Heart left ventricle (tissue), 16 donors: ENCODE data around the gene NINJ2. TPM values are rescaled to one million over a fixed set of nuclear protein-coding genes. Genes with fewer than 3 reads are reported as not detected.
A peak's percentile ranks its signal among the peaks of the same experiment; 100 is the strongest.

Source experiments
- ATAC-seq, 4 donors: fragments of 200-7000 bp; cut with Tn5 transposase; one replicate each; pipeline ENCODE4 v1.9.1; 2020 to 2022; ENCODE audit warnings: moderate library complexity in 4 of 4, mild to moderate bottlenecking in 3 of 4, moderate number of reproducible peaks in 1 of 4
- DNase-seq, 5 donors: peaks; one replicate each; pipeline ENCODE4 v3.0.0-alpha.2; 2020
- H3K27ac ChIP-seq, 12 donors: fragments of 200-600 bp; sonication (generic) in 4 of 12; one replicate each; pipeline versions ENCODE4 v1.5.0 to v1.8.0; 2016 to 2022; ENCODE audit warnings: mild to moderate bottlenecking in 2 of 12
- H3K27me3 ChIP-seq, 9 donors: fragments of 200-600 bp; sonication (generic) in 2 of 9; one replicate each; pipeline versions ENCODE4 v1.5.1 to v1.8.0; 2016 to 2022; ENCODE audit warnings: mild to moderate bottlenecking in 3 of 9
- H3K36me3 ChIP-seq, 9 donors: fragments of 200-600 bp; sonication (generic) in 2 of 9; one replicate each; pipeline versions ENCODE4 v1.5.0 to v1.8.0; 2018 to 2022; ENCODE audit warnings: mild to moderate bottlenecking in 2 of 9
- H3K4me1 ChIP-seq, 12 donors: fragments of 200-600 bp; sonication (generic) in 4 of 12; one replicate each; pipeline versions ENCODE4 v1.5.0 to v1.8.0; 2016 to 2022; ENCODE audit warnings: mild to moderate bottlenecking in 3 of 12
- H3K4me3 ChIP-seq, 12 donors: fragments of 200-600 bp; sonication (generic) in 4 of 12; one replicate each; pipeline versions ENCODE4 v1.5.0 to v1.8.0; 2017 to 2022; ENCODE audit warnings: mild to moderate bottlenecking in 9 of 12, moderate library complexity in 4 of 12
- H3K9me3 ChIP-seq, 12 donors: fragments of 200-600 bp; sonication (generic) in 4 of 12; one replicate each; pipeline versions ENCODE4 v1.5.0 to v1.8.0; 2016 to 2022; ENCODE audit warnings: mild to moderate bottlenecking in 1 of 12
- CTCF ChIP-seq, 12 donors: fragments of 200-600 bp; sonication (generic) in 4 of 12; IDR thresholded peaks; one replicate each; pipeline versions ENCODE4 v1.5.0 to v1.8.0; 2018 to 2022; ENCODE audit warnings: antibody characterized with exemption in 12 of 12, mild to moderate bottlenecking in 5 of 12
- POLR2A ChIP-seq, 2 donors: fragments of 450-650 bp; IDR thresholded peaks; one replicate each; pipeline ENCODE4 v1.6.1; 2017; ENCODE audit warnings: antibody characterized with exemption in 2 of 2, mild to moderate bottlenecking in 2 of 2, moderate library complexity in 2 of 2
- WGBS, 4 donors: extraction: QIAGEN DNeasy Blood & Tissue Kit in 2 of 4; methylation state at CpG; one replicate each; pipeline versions ENCODE4 v1.1.5 to v1.1.7; 2013 to 2018; 5-methylcytosine and 5-hydroxymethylcytosine counted together
- intact Hi-C, 10 donors: fragments of 100-400 bp; cut with DNase I; formaldehyde crosslinking; loops; one replicate each; pipeline versions ENCODE4 v1.11.1 to v1.14.2; 2022
- polyA plus RNA-seq, 2 donors: library from polyadenylated mRNA; stranded (reverse); fragments of 200-250 nt; gene quantifications; one replicate each; pipeline ENCODE4 v1.2.3, GENCODE V29; 2013
- total RNA-seq, 9 donors: library from RNA; depleted of rRNA in 2 of 9; stranded (reverse); fragments of >200 nt in 2 of 9; fragmentation: NEBNext Ultra II Directional in 3 of 9; extraction: Animal tissue kit (Norgen Biotek cat#: 25700) in 3 of 9; gene quantifications; one replicate each; pipeline versions ENCODE4 v1.1.0 to v1.2.4, GENCODE V29; 2016 to 2023
- donor health status: ischemic (EF 13 %, LVEDD 7.1; RV severe dilation, severe dysfunction).
- donor health status: healthy with polysubstance abuse.
- donor health status: DM: no; HTN: yes; CAD: no.
- donor health status: DM: no; HTN: no; CAD: no.
- donor health status: ischemic (EF 25% LVEDD 6.9; RV normal size, moderate dysfunction).
- donor health status: ischemic (EF 25% LVEDD 5.7; RV mildly dilated, moderate dysfunction).
- donor health status: healthy.
- donor health status: DM: yes; HTN: yes; CAD: no.
- donor health status: ischemic (EF 35%, LVEDD 5.7; RV mildly dilated, moderate dysfunction).
- donor health status: nonischemic (EF 11% LVEDD 7.7; RV severe dilation, severe dysfunction).
- donor health status: DM: yes; HTN: yes; CAD: no.
- donor health status: PGD.
- donor health status: ischemic (EF 29% LVEDD 5.4; RV normal size, mild dysfunction).
- donor health status: nonischemic (EF 23%, LVEDD 6.1; RV moderate dilation, normal function).

The NINJ2 gene
- total and polyA plus RNA-seq, 11 donors: 2.8 to 15.0 (median 5.2) TPM

- H3K36me3 ChIP-seq: no peaks in the 10 kb centered on the region
- ATAC-seq (no peak), DNase-seq (no peak)
- peak overlapping the region; percentile 51 to 91 (median 82) for H3K27ac ChIP-seq
- no peak overlapping the region for H3K4me3 ChIP-seq
- no peaks in the 10 kb centered on the region for H3K27me3 ChIP-seq
- H3K4me1 ChIP-seq: peaks cover 5 to 73% (median 47%) of the 10 kb centered on the region in 12 donors
- intact Hi-C loops: loop anchor here in 2 of 10 donors (5.0 kb wide), 1 partner anchor 50 kb away; no protein-coding TSS in a partner anchor
- no peaks in the 10 kb centered on the region for H3K9me3 ChIP-seq
- 90 to 95% (median 92%) methylated on average over 4 of the region's 4 CpGs for WGBS, 4 donors
- TF ChIP-seq CTCF (IDR thresholded peaks at IDR 0.05) (no peak), POLR2A (IDR thresholded peaks at IDR 0.05) (no peak)
Measured at GRCh38 chr12:627285-627684, 36.0 kb downstream of the NINJ2 start.

GRCh38 chr12:625998-626397 lies 37.2 kb downstream of the NINJ2 start:
- intact Hi-C loops: loop anchor here in 2 of 10 donors (5.0 kb wide), 1 partner anchor 49 kb away; no protein-coding TSS in a partner anchor
- 72 to 82% (median 78%) methylated on average over 3 of the region's 3 CpGs for WGBS, 4 donors
- peak in 3 of 4 donors; percentile 33 to 66 (median 55) for ATAC-seq

GRCh38 chr12:623865-624372 lies 39.3 kb downstream of the NINJ2 start:
- DNase-seq (no peak), ATAC-seq (no peak)
- intact Hi-C loops: no loop called here
- no peaks in the 10 kb centered on the region for H3K36me3 ChIP-seq
- H3K27me3 ChIP-seq: no peaks in the 10 kb centered on the region
- no peak overlapping the region for H3K4me3 ChIP-seq
- TF ChIP-seq CTCF (IDR thresholded peaks at IDR 0.05) (no peak), POLR2A (IDR thresholded peaks at IDR 0.05) (no peak)
- 85 to 91% (median 87%) methylated on average over 4 of the region's 4 CpGs for WGBS, 4 donors
- peaks cover 5 to 70% (median 44%) of the 10 kb centered on the region in 12 donors for H3K4me1 ChIP-seq
- no peaks in the 10 kb centered on the region for H3K9me3 ChIP-seq
- peak overlapping the region; percentile 55 to 91 (median 76) for H3K27ac ChIP-seq

More at GRCh38 chr12:625998-626397, 37.2 kb downstream of the NINJ2 start:
- Histone ChIP-seq H3K4me1 (peaks cover 5 to 70% (median 40%) of the 10 kb centered on the region in 12 donors), H3K36me3 (no peaks in the 10 kb centered on the region), H3K9me3 (no peaks in the 10 kb centered on the region), H3K27ac (peak overlapping the region in 11 of 12 donors; percentile 7 to 90 (median 44)), H3K27me3 (no peaks in the 10 kb centered on the region), H3K4me3 (no peak overlapping the region)
- TF ChIP-seq CTCF (IDR thresholded peaks at IDR 0.05) (no peak), POLR2A (IDR thresholded peaks at IDR 0.05) (no peak)
- DNase-seq: peak in 1 of 5 donors; percentile 61

GRCh38 chr12:623172-623864 lies 39.9 kb downstream of the NINJ2 start:
- intact Hi-C loops: no loop called here
- H3K27me3 ChIP-seq: no peaks in the 10 kb centered on the region
- no peaks in the 10 kb centered on the region for H3K36me3 ChIP-seq
- 60 to 78% (median 73%) methylated on average over 6 of the region's 6 CpGs for WGBS, 4 donors
- no peaks in the 10 kb centered on the region for H3K9me3 ChIP-seq
- TF ChIP-seq CTCF (IDR thresholded peaks at IDR 0.05) (no peak), POLR2A (IDR thresholded peaks at IDR 0.05) (no peak)
- no peak overlapping the region for H3K4me3 ChIP-seq
- H3K4me1 ChIP-seq: peaks cover 5 to 67% (median 42%) of the 10 kb centered on the region in 12 donors
- ATAC-seq: peak; percentile 59 to 75 (median 64)
- peak overlapping the region; percentile 55 to 91 (median 76) for H3K27ac ChIP-seq
- DNase-seq: peak in 2 of 5 donors; percentile 63 to 67
